NCI-H524 treated with DMSO at 0.1 percent for 48 hours (cell line): ENCODE results near the gene KLHL30.
"Not testable (repeated sequence)": the region's sequence is repeated elsewhere in the genome, so short reads cannot be mapped to it uniquely, and the experiment has no call there.

Experiments
- DNase-seq: peaks from one replicate; lab custom pipeline; 2025; lab: John Stamatoyannopoulos, UW

Gene KLHL30

GRCh38 chr2:238102865-238103264 is 35.6 kb upstream of the KLHL30 start:
- no peak for DNase-seq

- DNase-seq = no peak
Measured at GRCh38 chr2:238103465-238104225, 34.8 kb upstream of the KLHL30 start.

- DNase-seq = no peak
Measured at GRCh38 chr2:238104226-238104690, 34.2 kb upstream of the KLHL30 start.

DNA sequence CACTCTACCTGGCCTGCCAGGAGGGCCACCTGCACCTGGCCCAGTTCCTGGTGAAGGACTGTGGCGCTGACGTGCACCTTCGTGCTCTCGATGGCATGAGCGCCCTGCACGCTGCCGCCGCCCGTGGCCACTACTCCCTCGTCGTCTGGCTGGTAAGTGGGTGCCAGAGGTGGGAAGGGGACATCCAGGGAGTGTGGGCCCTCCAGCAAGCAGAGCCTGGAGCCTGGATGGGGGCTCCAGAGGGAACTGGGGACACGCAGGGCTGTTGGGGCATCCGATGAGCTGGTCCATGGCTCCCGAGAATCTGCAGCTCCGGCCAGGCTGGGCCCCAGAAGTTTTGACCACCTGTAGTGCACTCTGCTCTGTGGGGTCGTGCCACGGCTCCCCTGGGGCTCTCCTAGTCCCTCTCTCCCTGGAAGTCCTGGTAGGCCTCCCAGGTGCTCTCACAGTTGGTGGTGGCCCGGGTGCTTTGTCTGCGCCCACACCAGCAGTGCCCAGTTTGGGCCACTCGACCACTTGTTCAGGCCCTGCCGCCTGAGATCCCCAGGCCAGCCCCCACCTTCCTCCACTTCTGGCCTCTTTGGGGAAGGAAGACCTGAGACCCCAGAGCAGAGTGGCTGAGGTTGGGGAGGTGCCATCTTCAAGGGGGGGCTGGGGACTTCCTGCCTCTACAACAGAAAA is 33.6 kb upstream of the KLHL30 start:
- no peak for DNase-seq

DNA sequence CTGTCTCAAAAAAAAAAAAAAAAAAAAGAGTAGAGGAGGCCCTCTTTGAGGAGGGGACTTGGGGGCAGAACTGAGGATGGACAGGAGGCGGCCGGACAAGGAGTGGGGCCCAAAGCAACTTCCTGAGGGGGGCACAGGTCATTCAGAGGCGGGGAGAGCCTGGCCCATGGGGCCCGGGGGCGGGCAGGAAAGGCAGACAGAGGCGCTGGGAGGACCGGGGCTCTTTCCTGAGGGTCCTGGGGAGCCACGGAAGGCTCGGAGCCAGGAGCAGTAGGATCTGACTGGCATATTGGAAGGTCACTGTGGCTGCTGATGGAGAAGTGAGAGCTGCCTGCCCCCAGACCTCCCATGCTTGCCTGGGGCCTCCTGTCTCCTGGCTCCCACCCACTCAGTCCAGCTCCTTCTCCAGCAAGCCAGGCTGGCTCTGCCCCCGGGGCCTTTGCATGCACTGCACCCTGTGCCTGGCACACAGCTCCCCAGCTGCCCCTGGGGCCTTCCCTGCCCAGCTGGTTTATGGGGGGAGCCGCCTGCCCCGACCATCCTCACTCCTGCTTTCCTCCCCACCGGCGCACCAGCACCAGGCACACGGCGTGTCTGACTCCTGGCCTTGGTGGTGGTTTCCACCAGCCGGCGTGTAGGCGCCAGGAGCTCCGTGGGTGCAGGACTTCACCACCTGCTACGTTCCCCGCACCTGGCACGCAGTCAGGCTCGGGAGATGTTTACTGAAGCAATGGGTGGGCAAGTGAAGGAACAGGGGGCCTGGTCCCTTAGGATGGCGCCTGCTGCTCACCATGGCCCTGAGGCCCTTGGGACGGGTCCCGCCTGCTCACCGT is 32.7 kb upstream of the KLHL30 start:
- DNase-seq = no peak

- no peak for DNase-seq
Measured at GRCh38 chr2:238106339-238106697, 32.1 kb upstream of the KLHL30 start.

DNA sequence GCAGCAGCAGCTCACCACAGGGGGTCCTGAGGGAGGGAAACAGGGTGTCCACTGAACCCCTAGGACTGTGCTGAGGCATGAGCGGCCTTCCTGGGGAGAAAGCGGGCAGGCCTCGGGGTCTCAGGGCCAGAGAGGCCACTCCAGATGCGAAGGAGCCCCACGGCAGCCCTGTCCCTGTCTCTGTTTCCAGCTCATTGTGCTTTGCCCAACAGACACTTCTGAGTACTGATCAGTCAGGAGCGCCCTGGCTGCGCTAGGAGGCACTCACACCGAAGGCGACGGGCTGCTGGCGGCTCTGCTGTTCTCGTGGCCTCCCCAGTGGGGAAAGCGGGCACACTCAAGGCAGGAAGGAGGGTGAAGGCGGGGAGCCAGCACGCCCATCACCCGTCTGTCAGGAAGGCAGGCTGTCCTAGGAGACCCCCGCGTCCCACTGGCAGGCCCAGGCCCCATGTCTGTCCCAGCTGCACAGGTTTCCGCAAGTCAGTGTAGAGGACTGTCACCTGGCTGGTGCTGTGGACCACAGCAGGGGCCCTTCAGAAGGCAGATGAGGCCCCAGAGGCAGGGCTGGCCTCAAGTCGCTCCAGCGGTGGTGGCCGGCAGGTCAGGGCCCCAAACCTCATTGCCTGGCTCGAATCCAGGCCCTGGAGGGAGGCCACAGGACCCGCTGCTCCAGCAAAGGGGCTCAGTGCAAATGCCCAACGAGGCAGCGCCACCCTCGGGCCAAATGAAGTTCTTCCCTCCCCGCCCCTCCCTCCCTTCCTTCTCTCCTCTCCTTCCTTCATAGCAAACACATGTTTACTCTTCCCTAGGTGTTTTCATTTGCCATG is 31.6 kb upstream of the KLHL30 start:
- no peak for DNase-seq

DNA sequence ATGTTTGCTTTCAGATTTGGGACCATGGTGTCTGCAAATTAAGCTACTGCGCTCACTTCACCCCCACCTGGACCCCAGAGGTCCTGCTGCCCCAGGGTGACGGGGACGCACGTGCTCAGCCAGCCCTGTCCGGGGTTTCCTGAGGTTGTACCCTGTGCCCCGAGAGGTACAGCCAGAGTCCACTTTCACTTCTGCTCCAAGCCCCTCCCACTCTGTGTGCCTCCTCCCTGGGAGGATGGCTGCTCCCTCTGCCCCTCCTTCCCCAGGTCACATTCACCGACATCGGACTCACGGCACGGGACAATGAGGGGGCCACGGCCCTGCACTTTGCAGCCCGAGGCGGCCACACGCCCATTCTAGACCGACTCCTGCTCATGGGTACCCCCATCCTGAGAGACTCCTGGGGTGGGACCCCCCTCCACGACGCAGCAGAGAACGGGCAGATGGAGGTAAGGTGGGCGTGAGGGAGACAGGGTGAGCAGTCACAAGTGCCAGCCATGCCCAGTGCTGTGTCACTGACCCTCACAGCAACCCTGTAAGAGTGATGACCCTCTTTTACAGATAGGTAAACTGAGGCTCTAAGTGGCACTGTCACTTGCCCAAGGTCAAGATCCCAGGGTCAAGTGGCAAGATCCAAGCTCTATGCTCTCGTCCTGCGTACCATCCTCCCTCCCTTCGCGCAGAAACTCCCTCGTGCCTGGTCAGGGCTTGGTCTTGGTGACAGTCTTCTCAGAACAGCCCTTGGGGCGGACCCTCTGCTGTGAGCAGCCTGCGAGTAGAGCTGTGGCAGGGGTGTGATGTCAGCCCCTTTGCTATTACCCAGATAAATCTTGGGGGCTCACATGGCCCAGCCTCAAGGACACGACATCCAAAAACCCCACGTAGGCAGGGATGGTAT is 30.7 kb upstream of the KLHL30 start:
- DNase-seq = no peak

GRCh38 chr2:238108423-238109183 is 29.9 kb upstream of the KLHL30 start:
- DNase-seq = peak; percentile 81

GRCh38 chr2:238113611-238114010 is 24.9 kb upstream of the KLHL30 start:
- no peak for DNase-seq

DNA sequence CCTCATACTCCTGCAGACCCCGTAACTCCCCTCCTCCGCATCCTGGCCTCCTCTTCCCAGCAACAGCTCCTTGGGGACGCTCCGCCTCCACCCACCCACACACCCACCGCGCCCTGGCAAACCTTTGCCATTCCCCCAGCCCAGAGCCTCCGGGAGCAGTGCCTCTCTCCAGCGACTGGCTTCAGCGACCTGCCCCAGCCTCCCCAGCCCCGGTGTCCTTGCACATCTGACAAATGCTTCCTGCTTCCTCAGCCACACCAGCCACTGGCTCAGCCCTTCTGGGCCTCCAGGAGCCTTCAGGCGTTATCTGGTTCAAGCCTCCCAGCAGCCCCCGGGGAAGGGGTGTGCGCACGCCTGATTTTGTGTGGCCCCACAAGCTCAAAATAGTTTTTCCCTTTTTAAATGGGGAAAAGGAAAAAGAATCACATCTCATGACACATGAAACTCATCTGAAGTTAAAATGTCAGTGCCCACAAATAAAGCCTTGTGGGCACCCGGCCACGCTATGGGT is 24.1 kb upstream of the KLHL30 start:
- DNase-seq = no peak

DNA sequence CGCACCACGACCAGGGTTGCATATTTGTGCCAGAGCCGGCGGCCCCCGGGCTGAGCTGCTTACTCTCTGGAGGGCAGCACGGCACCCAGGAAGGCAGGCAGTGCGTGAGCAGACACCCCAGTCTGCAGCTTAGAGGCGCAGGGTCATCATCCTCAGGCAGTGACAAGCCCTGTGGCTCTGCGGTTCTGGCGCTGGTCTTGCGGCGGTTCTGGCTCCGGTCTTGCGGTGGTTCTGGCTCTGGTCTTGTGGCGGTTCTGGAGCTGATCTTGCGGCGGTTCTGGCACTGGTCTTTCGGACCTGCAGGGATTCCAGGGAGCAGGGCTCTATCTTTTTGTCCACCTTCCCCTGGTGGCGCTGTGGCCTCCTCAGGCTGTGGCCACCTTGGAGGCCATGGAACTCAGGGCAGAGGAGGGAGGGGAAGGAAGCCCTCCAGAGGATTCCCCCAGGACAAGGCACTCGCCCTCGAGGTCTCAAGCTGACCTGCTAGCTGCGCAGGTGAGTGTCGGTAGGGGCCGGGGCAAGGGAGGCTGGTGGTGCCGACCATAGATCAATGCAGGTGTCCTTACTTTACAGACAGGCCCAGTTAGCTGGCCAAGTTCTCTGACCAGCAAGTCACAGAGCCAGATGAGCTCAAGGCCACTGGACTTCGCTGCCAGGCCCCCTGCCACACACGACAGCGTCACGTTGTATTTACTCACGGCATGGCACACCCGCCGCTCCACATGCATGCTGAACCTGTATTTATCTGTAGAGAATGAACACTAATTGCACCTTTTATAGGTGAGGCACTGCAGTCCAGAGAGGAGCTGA is 23.4 kb upstream of the KLHL30 start:
- no peak for DNase-seq

DNA sequence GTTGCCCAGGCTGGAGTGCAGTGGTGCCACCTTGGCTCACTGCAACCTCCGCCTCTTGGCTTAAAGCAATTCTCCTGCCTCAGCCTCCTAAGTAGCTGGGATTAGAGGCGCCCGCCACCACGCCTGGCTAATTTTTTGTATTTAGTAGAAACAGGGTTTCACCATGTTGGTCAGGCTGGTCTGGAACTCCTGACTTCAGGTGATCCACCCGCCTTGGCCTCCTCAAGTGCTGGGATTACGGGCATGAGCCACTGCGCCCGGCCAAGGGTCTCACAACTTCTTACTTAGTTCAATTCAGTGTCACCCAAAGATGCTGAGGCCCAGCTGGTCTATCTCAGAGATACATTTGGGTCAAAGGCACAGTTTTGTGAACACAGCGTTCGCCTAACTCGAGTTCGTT is 22.8 kb upstream of the KLHL30 start:
- not testable (repeated sequence) for DNase-seq

GRCh38 chr2:238116298-238117198 is 21.9 kb upstream of the KLHL30 start:
- DNase-seq = no peak

DNA sequence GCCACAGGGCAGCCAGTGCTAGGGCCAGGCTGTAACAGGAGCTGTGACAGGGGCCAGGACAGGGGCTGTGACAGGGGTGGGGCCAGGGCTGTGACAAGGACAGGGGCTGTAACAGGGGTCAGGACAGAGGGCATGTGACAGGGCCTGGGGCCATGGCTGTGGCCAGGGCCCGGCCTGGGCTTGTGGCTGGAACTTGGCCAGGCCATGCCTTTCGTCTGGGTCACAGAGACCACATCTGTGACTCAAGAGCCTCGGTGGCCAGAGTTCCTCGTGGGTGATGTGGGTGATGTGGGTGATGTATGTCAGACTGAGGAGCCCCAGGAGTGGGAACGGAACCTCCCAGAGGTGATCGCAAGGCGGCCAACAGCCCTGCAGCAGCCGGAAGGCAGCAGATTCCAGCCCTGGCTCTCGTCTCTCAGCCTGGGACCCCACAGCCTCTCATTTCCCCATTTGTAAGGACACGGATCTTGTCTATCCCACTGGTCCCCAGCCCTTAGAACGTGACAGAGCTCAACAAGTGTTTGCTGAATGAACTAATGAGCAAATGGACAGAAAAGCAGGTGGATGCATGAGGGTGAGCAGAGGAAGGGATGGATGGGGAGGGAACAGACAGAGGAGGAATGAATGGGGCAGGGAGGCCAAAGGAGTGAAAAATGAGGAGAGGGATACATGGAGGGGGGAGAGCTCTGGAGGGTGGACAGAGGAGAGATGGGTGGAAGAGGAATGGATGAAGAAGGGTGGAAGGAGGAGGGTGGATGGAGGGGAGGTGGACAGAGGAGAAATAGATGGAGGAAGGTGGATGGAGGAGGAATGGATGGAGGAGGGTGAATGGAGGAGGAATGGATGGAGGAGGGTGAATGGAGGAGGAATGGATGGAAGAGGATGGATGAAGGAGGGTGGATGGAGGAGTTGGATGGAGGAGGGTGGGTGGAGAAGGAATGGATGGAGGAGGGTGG is 21.0 kb upstream of the KLHL30 start:
- DNase-seq = no peak

- no peak for DNase-seq
Measured at GRCh38 chr2:238119756-238120462, 18.6 kb upstream of the KLHL30 start.
